IPS-18a (cell line): Measurements from ENCODE around the gene MTA1.
A peak's percentile ranks its signal among the peaks of the same experiment; 100 is the strongest.

Source experiments
- H3K27ac ChIP-seq: one replicate; pipeline ENCODE4 v1.5.1; 2013; ENCODE audit warnings: low read length
- H3K27me3 ChIP-seq: one replicate; pipeline ENCODE4 v1.6.1; 2013; ENCODE audit warnings: mild to moderate bottlenecking, low read length; ENCODE audit not compliant: control insufficient read depth, insufficient read depth
- H3K36me3 ChIP-seq: one replicate; pipeline ENCODE4 v1.6.1; 2013; ENCODE audit warnings: low read depth, low read length; ENCODE audit not compliant: control insufficient read depth
- H3K4me1 ChIP-seq: one replicate; pipeline ENCODE4 v1.6.1; 2013; ENCODE audit warnings: low read depth, low read length; ENCODE audit not compliant: control insufficient read depth
- H3K4me3 ChIP-seq: one replicate; pipeline ENCODE4 v1.5.1; 2013; ENCODE audit warnings: low read length
- H3K9ac ChIP-seq: one replicate; pipeline ENCODE4 v1.6.1; 2013; ENCODE audit warnings: mild to moderate bottlenecking, low read length, moderate library complexity
- H3K9me3 ChIP-seq: one replicate; pipeline ENCODE4 v1.6.1; 2013; ENCODE audit warnings: low read depth, low read length; ENCODE audit not compliant: control insufficient read depth

The MTA1 gene

DNA sequence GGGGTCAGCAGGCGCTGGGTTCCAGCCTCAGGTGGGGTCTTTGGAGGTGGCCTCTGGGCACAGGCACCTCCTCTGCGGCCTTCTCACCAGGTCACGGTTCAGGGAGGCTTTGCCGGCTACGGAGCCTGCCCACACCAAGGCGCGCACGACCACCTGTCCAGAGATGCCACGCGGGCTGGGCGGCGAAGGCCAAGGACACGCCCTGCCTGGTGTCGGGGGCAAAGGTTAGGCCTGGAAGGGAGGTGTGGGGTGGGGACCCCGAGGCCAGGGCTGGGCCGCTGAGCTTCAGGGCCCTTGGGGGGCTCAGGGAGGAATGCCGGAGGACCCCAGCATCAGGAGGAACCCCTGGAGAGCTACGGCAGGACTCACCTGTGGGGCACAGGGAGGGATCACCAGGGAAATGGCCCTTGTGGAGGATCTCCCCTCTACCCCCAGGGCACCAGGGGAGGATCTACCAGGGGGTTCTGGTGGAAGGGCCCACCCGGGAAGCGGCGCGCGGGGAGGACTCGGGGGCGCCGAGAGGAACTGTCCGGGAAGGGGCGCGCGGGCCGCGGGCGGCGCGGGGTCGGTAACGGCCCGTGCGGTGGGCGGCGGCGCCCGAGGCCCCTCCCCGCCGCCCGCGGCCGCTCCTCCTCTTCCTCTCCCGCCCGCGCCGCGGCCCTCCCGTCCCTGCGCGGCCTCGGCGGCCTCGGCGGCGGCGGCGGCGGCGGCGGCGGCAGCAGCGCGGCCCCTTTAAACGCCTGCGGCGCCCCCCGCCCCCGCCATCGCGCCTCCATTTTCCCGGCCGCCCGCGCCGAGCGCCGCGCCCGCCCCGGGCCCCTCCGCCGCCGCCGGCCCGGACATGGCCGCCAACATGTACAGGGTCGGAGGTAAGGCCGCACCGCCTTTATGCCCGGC, at the start of gene MTA1:
TSS of gene MTA1 (plus strand) at position 633 of the 897 bp plus-strand sequence. CDS start at position 842, 209 bp downstream.
- peak within 1 kb of the TSS; percentile 67 for H3K27ac ChIP-seq
- peak within 1 kb of the TSS; percentile 94 for H3K9ac ChIP-seq
- H3K36me3 ChIP-seq: peaks cover 4% of the 10 kb centered on the region
- H3K4me1 ChIP-seq: no peaks in the 10 kb centered on the region
- no peaks in the 10 kb centered on the region for H3K9me3 ChIP-seq
- peak within 1 kb of the TSS; percentile 73 for H3K4me3 ChIP-seq
- peaks cover 2% of the 10 kb centered on the region for H3K27me3 ChIP-seq

DNA sequence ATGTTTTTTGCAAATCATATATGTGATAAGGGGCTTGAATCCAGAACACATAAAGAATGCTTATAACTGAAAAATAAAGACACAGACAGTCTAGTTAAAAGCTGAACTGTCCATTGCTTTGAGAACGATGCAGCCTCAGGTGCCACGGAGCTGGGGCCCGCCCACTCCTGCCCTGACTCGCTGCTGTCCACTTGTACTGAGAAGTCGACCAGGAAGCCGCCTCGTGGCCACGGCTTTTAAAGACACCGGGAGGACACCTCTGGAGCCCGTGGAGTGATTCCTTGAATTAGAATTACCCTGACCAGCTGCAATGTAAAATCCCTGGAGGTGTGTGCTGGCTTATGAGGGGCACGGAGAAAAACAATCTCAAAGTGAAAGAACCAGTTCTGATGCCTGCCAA, 45.2 kb upstream of the MTA1 start:
- H3K9me3 ChIP-seq: no peaks in the 10 kb centered on the region
- no peaks in the 10 kb centered on the region for H3K27me3 ChIP-seq
- H3K4me3 ChIP-seq: no peak overlapping the region
- no peak overlapping the region for H3K27ac ChIP-seq
- H3K4me1 ChIP-seq: no peaks in the 10 kb centered on the region
- H3K9ac ChIP-seq: no peak overlapping the region
- H3K36me3 ChIP-seq: no peaks in the 10 kb centered on the region

DNA sequence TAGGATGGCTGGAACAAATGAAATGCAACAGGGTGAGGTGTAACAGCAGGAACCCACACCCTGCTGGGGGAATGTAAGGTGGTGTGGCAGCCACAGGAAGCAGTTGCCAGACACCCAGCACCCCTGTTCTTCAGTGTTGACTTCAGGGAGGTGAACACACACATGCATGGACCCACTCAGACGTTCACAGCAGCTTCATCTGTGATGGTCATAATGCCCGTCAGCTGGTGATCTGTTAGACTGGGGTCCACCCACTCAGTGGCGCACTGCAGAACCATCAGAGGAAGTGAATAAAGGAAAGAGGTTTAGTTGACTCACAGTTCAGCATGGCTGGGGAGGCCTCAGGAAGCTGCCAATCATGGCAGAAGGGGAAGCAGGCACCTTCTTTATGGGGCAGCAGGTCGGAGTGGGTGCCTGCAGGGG, 44.0 kb upstream of the MTA1 start:
- Histone ChIP-seq H3K9ac (no peak overlapping the region), H3K4me1 (no peaks in the 10 kb centered on the region)

DNA sequence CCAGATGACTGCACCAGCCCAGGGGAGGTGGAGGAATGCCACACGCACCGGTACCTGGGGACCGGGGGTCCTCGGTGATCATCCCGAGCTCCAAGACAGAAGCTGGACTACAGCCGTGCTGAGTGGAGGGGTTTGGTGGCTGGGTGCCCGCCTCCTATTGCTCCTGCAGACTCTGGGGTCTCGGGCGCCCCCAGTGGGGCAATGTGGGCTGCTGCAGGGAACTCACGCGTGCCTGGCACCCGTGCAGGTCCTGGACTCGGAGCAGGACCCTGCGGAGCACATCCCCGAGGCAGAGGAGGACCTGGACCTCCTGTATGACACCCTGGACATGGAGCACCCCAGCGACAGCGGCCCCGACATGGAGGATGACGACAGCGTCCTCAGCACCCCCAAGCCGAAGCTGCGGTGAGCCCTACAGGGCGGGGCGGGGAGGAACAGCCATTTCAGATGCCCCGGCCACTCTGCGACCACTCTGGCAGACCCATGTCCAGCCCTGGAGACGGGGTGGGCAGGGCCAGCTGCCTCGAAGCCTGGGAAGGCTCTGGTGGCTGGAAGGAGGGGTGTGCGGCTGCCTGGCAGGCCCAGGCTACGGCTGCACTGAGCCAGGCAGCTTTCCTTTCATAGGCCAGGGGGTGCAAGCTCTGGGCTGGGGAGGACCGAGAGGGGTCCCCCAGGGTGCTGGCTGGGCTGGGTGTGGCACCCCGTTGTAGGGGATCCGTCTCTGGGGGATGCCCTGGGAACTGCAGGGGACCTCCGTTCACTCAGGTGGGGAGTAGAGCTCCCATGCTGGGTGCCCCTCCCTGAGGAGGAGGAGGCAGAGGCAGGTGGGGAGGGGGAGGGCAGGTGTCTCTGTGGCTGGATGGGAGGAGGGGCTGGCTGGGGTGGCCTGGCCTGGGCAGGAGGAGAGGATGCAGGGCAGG, 42.8 kb upstream of the MTA1 start:
- Histone ChIP-seq H3K4me1 (no peaks in the 10 kb centered on the region), H3K9me3 (no peaks in the 10 kb centered on the region), H3K9ac (no peak overlapping the region), H3K4me3 (no peak overlapping the region), H3K27ac (no peak overlapping the region), H3K27me3 (no peaks in the 10 kb centered on the region), H3K36me3 (no peaks in the 10 kb centered on the region)

More for the DNA sequence above, 44.0 kb upstream of the MTA1 start:
- Histone ChIP-seq H3K36me3 (no peaks in the 10 kb centered on the region), H3K27me3 (no peaks in the 10 kb centered on the region), H3K9me3 (no peaks in the 10 kb centered on the region), H3K27ac (no peak overlapping the region), H3K4me3 (no peak overlapping the region)

DNA sequence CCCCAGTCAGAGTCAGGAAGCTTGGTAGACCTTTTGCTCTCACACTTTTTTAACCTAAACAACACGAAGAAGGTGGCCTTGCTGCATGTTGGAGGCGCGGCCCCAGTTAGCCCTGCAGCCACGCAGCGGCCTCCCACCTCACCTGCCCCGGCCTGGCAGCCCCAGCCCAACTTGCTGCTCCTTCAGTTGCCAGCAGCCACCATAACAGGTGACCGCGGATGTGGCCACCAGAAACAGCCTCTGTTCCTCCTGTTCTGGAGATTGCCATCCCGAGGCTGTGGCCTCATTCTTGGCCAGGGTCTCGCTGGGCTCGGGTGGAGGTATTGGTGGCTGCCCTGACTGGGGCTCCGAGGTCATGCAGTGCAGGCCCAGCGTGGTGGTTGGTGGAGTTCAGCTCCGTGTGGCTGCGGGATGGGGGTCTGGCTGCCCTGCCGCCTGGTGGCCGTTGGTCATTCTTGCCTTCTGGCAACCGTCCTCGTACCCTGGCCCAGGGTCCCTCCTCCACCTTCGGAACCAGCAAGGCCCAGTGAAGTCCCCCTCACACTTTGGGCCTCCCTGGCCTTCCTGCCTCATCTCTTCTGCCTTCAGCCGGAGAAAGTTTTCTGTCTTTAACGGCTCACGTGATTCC, 42.0 kb upstream of the MTA1 start:
- H3K9ac ChIP-seq: no peak overlapping the region
- H3K27ac ChIP-seq: no peak overlapping the region

DNA sequence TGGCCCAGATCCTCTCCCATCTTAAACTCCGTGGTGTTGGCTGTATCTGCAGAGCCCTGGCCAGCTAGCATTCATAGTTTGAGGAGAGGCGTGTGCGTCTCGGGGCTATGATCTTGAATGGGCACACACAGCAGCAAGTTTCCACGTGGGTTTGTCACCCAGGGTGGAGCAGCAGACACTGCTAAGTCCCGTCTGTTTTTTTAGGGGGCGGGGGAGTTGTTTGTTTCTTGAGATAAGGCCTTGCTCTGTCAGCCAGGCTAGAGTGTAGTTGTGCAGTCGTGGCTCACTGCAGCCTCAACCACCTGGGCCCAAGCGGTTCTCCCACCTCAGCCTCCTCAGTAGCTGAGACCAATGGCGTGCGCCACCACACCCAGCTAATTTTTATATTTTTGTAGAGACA, 41.4 kb upstream of the MTA1 start:
- H3K9ac ChIP-seq: no peak overlapping the region
- no peaks in the 10 kb centered on the region for H3K36me3 ChIP-seq
- no peak overlapping the region for H3K27ac ChIP-seq
- H3K4me3 ChIP-seq: no peak overlapping the region
- H3K27me3 ChIP-seq: no peaks in the 10 kb centered on the region
- H3K9me3 ChIP-seq: no peaks in the 10 kb centered on the region
- no peaks in the 10 kb centered on the region for H3K4me1 ChIP-seq

More for the DNA sequence above, 42.0 kb upstream of the MTA1 start:
- no peaks in the 10 kb centered on the region for H3K27me3 ChIP-seq
- H3K9me3 ChIP-seq: no peaks in the 10 kb centered on the region
- H3K36me3 ChIP-seq: no peaks in the 10 kb centered on the region
- H3K4me3 ChIP-seq: no peak overlapping the region
- no peaks in the 10 kb centered on the region for H3K4me1 ChIP-seq

DNA sequence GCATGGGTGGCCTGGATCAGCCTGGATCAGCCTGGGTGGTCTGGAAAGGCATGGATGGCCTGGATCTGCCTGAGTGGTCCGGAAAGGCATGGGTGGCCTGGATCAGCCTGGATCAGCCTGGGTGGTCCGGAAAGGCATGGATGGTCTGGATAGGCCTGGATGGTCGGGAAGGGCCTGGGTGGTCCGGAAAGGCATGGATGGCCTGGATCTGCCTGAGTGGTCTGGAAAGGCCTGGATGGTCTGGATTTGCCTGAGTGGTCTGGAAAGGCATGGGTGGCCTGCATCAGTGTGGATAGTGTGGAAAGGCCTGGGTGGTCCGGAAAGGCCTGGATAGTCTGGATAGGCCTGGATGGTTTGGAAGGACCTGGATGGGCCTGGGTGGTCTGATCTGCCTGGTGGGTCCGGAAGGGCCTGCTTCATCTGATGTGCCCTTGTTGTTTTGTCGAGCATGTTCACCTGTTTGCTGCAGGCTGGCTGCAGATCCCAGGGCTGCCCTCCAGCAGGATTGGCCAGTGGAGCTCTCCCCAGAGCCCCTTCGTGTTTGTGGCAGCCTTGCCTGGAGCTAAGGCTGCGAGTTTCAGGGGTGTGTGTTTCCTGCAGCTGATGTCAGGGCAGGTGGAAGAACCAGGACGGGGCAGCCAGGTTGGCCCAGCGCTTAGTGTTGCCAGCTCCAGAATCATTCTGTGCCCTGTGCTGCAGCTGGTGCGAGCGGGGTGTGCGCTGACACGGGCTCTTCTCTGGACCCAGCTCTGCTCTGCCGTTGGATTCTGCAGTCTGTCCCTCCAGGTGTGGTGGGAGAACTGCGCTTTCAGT, 40.5 kb upstream of the MTA1 start:
- H3K36me3 ChIP-seq: no peaks in the 10 kb centered on the region
- no peaks in the 10 kb centered on the region for H3K4me1 ChIP-seq
- H3K27ac ChIP-seq: no peak overlapping the region
- no peak overlapping the region for H3K4me3 ChIP-seq
- H3K9ac ChIP-seq: no peak overlapping the region
- no peaks in the 10 kb centered on the region for H3K9me3 ChIP-seq
- no peaks in the 10 kb centered on the region for H3K27me3 ChIP-seq

DNA sequence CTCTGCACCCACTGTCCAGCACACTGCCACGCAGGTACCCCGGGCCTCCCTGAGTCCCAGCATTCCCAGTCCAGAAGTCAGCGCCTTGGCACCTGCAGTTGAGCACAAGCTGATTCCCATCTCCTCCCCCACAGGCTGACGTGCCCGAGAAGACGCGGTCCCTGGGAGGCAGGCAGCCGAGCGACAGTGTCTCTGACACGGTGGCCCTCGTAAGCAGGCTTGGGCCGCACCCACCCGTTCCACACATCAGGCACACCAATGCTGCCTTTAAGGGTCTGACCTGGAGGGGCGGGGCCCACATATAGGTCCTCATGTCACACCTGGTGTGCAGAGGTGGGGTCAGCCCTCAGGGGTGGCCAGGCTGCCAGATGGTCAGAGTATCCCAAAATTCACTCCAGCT, 39.7 kb upstream of the MTA1 start:
- Histone ChIP-seq H3K4me3 (no peak overlapping the region), H3K36me3 (peaks cover 2% of the 10 kb centered on the region), H3K9ac (no peak overlapping the region), H3K9me3 (no peaks in the 10 kb centered on the region), H3K27ac (no peak overlapping the region), H3K27me3 (no peaks in the 10 kb centered on the region), H3K4me1 (no peaks in the 10 kb centered on the region)

DNA sequence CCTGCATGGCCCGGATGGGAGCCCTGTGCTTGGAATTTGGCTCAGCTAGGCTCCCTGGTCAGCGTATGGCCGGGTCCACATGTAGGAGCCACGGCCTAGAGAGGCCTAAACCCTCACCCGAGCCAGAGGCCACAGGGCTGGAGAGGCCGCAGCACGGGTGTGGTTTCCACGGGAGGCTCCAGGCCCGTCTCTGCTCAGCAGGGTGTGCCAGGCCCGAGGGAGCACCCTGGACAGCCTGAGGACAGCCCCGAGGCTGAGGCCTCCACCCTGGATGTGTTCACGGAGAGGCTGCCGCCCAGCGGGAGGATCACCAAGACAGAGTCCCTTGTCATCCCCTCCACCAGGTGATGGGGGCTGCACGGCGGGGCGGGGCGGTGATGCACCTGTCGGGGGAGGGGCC, 38.9 kb upstream of the MTA1 start:
- no peak overlapping the region for H3K4me3 ChIP-seq
- H3K9ac ChIP-seq: no peak overlapping the region
- H3K36me3 ChIP-seq: peaks cover 4% of the 10 kb centered on the region
- no peak overlapping the region for H3K27ac ChIP-seq
- no peaks in the 10 kb centered on the region for H3K4me1 ChIP-seq
- no peaks in the 10 kb centered on the region for H3K9me3 ChIP-seq
- no peaks in the 10 kb centered on the region for H3K27me3 ChIP-seq

DNA sequence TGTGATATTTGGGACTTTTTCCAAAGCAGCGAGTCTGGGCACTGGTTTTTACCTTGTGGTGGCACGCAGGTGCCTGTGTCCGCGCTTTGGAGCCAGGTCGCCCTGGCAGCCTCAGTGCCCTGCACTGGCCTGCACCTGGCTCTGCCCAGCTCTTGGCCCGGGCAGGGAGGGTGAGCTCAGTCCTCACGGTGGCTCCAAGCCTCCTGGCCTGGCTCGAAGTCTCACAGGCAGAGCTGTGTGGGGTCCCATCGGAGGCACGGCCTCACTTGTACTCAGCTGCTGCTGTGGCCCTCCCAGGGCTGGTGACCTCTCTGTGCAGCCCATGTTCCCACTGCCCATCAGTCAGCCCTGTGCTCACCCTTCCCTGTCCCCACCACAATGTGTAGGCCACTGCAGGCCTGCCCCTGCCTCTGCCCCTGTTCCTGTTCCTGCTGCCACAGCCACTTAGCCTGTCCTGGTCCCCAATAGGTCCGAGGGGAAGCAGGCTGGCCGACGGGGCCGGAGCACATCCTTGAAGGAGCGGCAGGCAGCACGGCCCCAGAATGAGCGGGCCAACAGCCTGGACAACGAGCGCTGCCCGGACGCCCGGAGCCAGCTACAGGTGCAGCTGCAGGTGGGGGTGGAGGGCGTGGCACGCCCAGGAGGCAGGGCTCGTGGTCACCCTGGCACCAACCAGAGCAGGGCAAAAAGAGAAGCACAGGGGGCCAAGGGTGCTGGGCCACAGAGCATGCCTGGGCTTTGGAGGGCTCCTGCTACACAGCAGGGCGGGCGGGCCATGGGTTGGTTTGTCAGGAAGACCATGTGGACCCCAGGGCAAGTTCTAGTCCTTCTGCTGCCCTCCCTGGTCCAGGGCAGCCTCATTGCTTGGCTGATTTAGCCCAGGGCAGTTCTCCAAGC, 37.9 kb upstream of the MTA1 start:
- H3K27ac ChIP-seq: no peak overlapping the region
- H3K9me3 ChIP-seq: no peaks in the 10 kb centered on the region
- no peaks in the 10 kb centered on the region for H3K4me1 ChIP-seq
- peaks cover 4% of the 10 kb centered on the region for H3K36me3 ChIP-seq
- H3K4me3 ChIP-seq: no peak overlapping the region
- no peak overlapping the region for H3K9ac ChIP-seq
- no peaks in the 10 kb centered on the region for H3K27me3 ChIP-seq
